Activated CD4-positive, alpha-beta memory T cell treated with anti-CD3 and anti-CD28 coated beads for 36 hours (primary cell): Measurements from ENCODE around the gene TDO2. TPM values are rescaled to one million over a fixed set of nuclear protein-coding genes. Genes with fewer than 3 reads are reported as not detected.

ENCODE experiments used
- CTCF ChIA-PET: fragments of 350-600 bp; sonication (Branson Sonifier 250); formaldehyde crosslinking; loops from one replicate; lab custom pipeline; 2021; ENCODE audit warnings: antibody characterized with exemption, inconsistent platforms; lab: Charles Lee
- POLR2A ChIA-PET: fragments of 350-600 bp; sonication (Branson Sonifier 250); formaldehyde crosslinking; loops from one replicate; lab custom pipeline; 2021; ENCODE audit warnings: antibody characterized with exemption; lab: Charles Lee
- DNase-seq: peaks from one replicate; pipeline ENCODE4 v3.0.0-alpha.2; 2020
- H3K27ac Mint-ChIP-seq: one replicate; pipeline ENCODE4 v1.8.0; 2021; ENCODE audit warnings: mixed read lengths
- H3K27me3 Mint-ChIP-seq: one replicate; pipeline ENCODE4 v1.8.0; 2021; ENCODE audit warnings: mixed read lengths
- H3K36me3 Mint-ChIP-seq: one replicate; pipeline ENCODE4 v1.8.0; 2021; ENCODE audit warnings: mixed read lengths
- H3K4me1 Mint-ChIP-seq: one replicate; pipeline ENCODE4 v1.8.0; 2021; ENCODE audit warnings: low read depth, mixed read lengths
- H3K4me3 Mint-ChIP-seq: one replicate; pipeline ENCODE4 v1.8.0; 2021; ENCODE audit warnings: mild to moderate bottlenecking, mixed read lengths
- H3K9me3 Mint-ChIP-seq: one replicate; pipeline ENCODE4 v1.8.0; 2021; ENCODE audit warnings: mixed read lengths
- intact Hi-C: fragments of 100-400 bp; cut with micrococcal nuclease; formaldehyde crosslinking; loops from one replicate; pipeline ENCODE4 v1.15.1; 2023
- total RNA-seq, 2 experiments: library from RNA; stranded (reverse); gene quantifications; one replicate each; pipeline ENCODE4 v1.2.3, GENCODE V29; 2021

Gene TDO2
- total RNA-seq, result not detected

DNA sequence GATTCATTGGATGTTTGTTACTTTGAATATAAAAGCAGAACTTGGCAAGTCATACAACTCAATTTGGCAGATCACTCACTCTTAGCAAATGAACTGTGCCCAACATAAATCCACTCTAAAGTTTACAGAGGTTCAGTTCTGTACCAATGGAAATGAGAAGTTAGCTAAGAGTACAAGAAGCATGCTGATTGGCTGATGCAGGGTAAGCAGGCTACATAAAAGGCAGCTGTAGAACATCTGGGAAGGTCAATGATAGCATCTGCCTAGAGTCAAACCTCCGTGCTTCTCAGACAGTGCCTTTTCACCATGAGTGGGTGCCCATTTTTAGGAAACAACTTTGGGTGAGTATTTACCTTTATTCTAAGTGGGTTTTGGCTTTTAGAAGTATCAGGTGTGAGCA is at the start of gene TDO2:
Gene TDO2 (plus strand): TSS at position 244 of the 400 bp plus-strand sequence. CDS start 63 bp downstream, at position 307.
- no peaks in the 10 kb centered on the region for H3K36me3 Mint-ChIP-seq
- no peaks in the 10 kb centered on the region for H3K4me1 Mint-ChIP-seq
- H3K27ac Mint-ChIP-seq, result no peak within 1 kb of the TSS
- no peak within 1 kb of the TSS for H3K4me3 Mint-ChIP-seq
- intact Hi-C loops, result no loop called here
- ChIA-PET CTCF (no interaction called here), POLR2A (no interaction called here)
- DNase-seq, result no peak
- H3K27me3 Mint-ChIP-seq, result peaks cover 2% of the 10 kb centered on the region
- peaks cover under 1% of the 10 kb centered on the region for H3K9me3 Mint-ChIP-seq

DNA sequence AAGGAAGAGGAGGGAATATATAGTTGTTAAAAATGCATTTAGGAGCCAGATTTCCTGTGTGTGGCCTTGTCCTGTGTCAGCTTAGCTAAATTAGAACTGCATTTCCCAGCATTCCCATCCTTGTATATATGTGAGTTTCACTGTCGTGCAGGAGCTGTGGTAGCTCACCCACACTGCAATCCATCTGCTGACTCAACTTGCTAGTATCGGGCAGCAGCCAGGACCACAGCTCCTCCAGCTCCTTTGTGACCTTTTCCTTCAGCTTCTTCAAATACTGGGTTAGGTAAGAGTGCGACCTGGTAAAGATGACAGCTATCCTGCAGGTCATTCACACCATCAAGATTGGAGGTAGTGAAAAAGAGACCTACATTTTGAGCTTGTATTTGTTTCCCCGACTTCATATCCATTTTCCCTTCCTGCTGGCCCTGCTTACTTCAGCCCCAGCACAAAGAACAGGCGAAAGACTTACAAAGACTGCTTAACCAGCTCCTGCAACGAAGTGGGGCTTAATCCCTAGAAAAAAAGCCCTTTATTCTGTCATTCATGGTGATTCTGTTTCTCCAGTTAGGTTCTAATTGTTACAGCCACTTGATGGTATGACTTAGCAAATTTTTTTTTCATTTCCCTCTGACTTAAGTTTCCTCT is 48.8 kb upstream of the TDO2 start:
- CTCF ChIA-PET, result no interaction called here
- Mint-ChIP-seq H3K27me3 (no peaks in the 10 kb centered on the region), H3K9me3 (no peaks in the 10 kb centered on the region), H3K4me3 (no peak overlapping the region), H3K4me1 (no peaks in the 10 kb centered on the region), H3K36me3 (no peaks in the 10 kb centered on the region), H3K27ac (no peak overlapping the region)
- no peak for DNase-seq
- intact Hi-C loops, result no loop called here
- POLR2A ChIA-PET, result no interaction called here

DNA sequence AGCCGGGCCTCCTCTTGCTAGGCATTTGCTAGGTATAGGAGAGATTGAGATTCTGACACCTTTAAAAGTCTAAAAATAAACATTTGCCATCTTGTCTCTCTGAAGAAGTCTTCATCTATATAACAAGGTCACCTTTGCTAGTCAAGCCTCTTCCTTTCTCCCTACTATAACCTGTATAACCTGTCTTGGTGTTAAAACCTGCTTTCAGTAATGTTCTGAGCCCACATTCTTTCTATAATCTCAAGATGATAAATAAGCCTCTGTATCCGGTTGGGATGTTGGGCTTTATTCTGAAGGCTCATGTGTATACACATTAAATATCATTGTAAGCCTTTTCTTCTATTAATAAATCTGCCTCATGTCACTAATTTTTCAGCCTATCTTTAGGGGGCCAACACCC is 47.6 kb upstream of the TDO2 start:
- Mint-ChIP-seq H3K36me3 (no peaks in the 10 kb centered on the region), H3K4me3 (no peak overlapping the region), H3K9me3 (no peaks in the 10 kb centered on the region), H3K27me3 (no peaks in the 10 kb centered on the region), H3K27ac (no peak overlapping the region), H3K4me1 (no peaks in the 10 kb centered on the region)
- ChIA-PET POLR2A (no interaction called here), CTCF (no interaction called here)
- no peak for DNase-seq
- intact Hi-C loops, result no loop called here

DNA sequence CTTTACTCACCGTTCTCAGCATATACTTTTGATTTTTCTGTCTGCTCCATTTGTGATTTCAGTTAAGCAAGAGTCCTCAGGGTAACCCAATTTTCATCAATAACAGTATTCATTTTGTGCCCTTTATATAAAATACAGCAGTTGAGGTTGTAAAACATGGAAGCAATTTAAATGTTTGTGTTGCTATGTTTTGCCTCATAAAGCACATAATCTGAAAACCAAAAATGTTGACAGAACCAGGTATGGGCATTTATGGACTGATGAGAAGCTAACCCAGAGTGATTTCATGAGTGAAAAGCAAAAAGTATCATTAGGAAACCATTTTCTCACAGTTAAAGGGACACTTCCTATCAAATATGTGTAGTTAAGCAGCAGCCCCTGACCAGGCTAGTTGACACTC is 37.3 kb upstream of the TDO2 start, which contains the start of gene ASIC5:
Gene ASIC5 (minus strand): TSS at position 101 of the 400 bp plus-strand sequence. CDS start 51 bp downstream, at position 50.
- DNase-seq, result no peak
- Mint-ChIP-seq H3K36me3 (no peaks in the 10 kb centered on the region), H3K4me3 (no peak within 1 kb of the TSS), H3K27me3 (no peaks in the 10 kb centered on the region), H3K9me3 (peaks cover 9% of the 10 kb centered on the region), H3K4me1 (no peaks in the 10 kb centered on the region), H3K27ac (no peak within 1 kb of the TSS)
- ChIA-PET CTCF (no interaction called here), POLR2A (no interaction called here)
- intact Hi-C loops, result no loop called here

DNA sequence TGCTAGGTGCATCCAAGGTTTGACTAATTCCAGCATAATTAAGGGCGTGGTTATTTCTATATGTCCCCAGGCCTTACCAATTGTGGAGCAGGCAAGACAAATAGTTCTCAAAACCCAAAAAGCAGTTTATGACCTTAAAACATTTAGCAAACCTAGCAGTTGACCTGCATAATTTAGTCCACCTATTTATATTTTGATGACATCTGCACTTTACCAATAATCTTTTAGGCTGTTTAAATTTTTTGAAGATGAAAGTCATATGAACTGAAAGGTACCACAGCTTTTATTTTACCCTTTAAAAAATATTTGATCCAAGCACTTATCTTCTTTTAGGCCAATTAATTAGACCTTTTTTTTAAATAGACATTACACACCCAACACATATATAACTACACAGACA is 27.6 kb upstream of the TDO2 start:
- H3K27ac Mint-ChIP-seq, result no peak overlapping the region
- no peaks in the 10 kb centered on the region for H3K27me3 Mint-ChIP-seq
- no peaks in the 10 kb centered on the region for H3K36me3 Mint-ChIP-seq
- no peaks in the 10 kb centered on the region for H3K9me3 Mint-ChIP-seq
- DNase-seq, result no peak
- intact Hi-C loops, result no loop called here
- H3K4me3 Mint-ChIP-seq, result no peak overlapping the region
- CTCF ChIA-PET, result interaction anchor here (0.7 kb wide), 1 partner anchor 11 kb away, joined by 5 read pairs; no protein-coding TSS in a partner anchor
- POLR2A ChIA-PET, result no interaction called here
- H3K4me1 Mint-ChIP-seq, result no peaks in the 10 kb centered on the region

DNA sequence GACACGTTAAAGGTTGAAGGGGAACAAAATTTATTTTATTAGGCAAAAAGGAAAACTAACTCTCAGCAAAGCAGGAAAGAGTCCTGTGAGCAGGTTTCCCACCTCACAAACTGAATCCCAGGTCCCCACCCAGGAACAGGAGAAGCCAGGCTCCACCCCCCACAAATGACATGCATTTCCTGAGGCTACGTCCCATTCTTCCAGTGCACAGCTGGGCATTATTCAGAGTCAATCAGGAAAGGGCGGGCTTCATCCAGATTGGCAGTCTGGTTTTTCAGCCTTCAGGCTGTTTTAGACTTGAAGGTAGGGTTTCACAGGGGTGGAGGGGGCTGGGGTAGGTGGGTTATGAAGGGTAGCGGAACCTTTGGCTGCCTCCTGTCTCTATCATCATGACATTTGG is 25.5 kb upstream of the TDO2 start:
- no peak for DNase-seq
- Mint-ChIP-seq H3K4me1 (no peaks in the 10 kb centered on the region), H3K4me3 (no peak overlapping the region), H3K9me3 (no peaks in the 10 kb centered on the region), H3K36me3 (no peaks in the 10 kb centered on the region), H3K27me3 (no peaks in the 10 kb centered on the region), H3K27ac (no peak overlapping the region)
- CTCF ChIA-PET, result no interaction called here
- POLR2A ChIA-PET, result no interaction called here
- intact Hi-C loops, result no loop called here

DNA sequence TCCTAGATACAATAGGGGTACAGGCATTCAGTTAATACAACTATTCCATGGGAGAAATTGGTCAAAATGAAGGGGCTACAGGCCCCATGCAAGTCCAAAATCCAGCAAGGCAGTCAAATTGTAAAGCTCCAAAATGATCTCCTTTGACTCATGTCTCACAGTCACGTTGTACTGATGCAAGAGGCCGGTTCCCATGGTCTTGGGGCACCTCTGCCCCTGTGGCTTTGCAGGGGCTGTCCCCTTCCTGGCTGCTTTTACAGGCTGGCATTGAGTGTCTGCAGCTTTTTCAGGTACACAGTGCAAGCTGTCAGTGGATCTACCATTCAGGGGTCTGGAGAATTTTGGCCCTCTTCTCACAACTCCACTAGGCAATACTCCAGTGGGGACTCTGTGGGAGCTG is 24.9 kb upstream of the TDO2 start:
- Mint-ChIP-seq H3K9me3 (no peaks in the 10 kb centered on the region), H3K4me3 (no peak overlapping the region), H3K27ac (no peak overlapping the region), H3K4me1 (no peaks in the 10 kb centered on the region), H3K36me3 (no peaks in the 10 kb centered on the region), H3K27me3 (no peaks in the 10 kb centered on the region)
- intact Hi-C loops, result no loop called here
- no peak for DNase-seq
- CTCF ChIA-PET, result no interaction called here
- POLR2A ChIA-PET, result no interaction called here

DNA sequence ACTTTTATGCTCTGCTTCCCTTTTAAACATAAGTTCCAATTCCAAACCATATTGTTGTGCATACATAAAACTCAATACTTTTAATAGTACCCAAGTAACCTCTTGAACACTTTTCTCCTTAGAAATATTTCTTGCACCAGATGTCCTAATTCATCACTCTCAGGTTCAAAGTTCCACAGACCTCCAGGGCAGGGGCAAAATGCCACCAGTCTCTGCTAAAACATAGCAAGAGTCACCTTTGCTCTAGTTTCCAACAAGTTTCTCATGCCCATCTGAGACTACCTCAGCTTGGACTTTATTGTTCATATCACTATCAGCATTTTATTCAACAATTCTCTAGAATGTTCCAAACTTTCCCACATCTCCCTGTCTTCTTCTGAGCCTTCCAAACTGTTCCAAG is 23.7 kb upstream of the TDO2 start:
- intact Hi-C loops, result no loop called here
- POLR2A ChIA-PET, result no interaction called here
- H3K27ac Mint-ChIP-seq, result no peak overlapping the region
- no peak overlapping the region for H3K4me3 Mint-ChIP-seq
- CTCF ChIA-PET, result no interaction called here
- no peaks in the 10 kb centered on the region for H3K4me1 Mint-ChIP-seq
- no peaks in the 10 kb centered on the region for H3K36me3 Mint-ChIP-seq
- no peaks in the 10 kb centered on the region for H3K9me3 Mint-ChIP-seq
- no peak for DNase-seq
- H3K27me3 Mint-ChIP-seq, result no peaks in the 10 kb centered on the region

DNA sequence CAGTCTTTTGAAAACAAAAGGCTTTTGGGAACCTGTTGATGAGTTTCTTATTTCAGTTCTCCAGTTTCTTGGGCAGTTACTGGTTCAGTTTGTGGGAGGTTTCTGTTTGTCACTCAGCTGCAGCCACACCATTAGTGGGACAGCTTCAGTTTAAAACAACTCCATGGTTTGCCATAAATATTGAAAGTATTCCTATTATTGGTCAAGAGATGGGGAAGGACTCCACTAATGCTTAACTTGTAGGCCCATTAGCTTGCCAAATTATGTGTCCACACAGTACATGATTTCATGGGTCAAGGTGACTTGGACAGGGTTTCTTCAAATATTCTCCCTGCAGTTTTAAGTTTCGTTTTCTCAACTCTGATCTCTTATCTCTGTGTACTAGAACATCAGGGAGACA is 21.9 kb upstream of the TDO2 start:
- Mint-ChIP-seq H3K4me3 (no peak overlapping the region), H3K27ac (no peak overlapping the region), H3K27me3 (no peaks in the 10 kb centered on the region), H3K36me3 (no peaks in the 10 kb centered on the region), H3K4me1 (no peaks in the 10 kb centered on the region), H3K9me3 (no peaks in the 10 kb centered on the region)
- intact Hi-C loops, result no loop called here
- CTCF ChIA-PET, result interaction anchor here (0.9 kb wide), 1 partner anchor 36 kb away, joined by 3 read pairs; no protein-coding TSS in a partner anchor
- POLR2A ChIA-PET, result no interaction called here
- DNase-seq, result no peak

DNA sequence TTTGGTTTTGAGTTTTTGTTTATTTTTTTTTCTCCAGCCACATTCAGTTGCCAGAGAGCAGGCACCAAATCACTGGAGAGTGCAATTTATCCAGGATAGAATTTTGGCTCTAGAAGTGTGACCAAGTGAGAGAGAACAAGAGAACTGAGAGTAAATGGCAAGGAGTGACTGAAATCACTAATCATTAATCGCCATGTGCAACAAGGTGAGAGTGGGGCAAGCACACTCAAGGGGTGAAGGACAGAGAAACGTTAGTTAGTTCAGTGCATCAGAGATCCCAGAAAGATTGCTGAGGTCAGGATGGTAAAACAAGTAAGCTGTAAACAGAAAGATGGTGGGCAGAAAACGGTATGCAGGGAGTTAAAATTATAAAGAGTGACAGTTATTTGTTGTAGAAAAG is 19.6 kb upstream of the TDO2 start:
- ChIA-PET POLR2A (no interaction called here), CTCF (no interaction called here)
- intact Hi-C loops, result no loop called here
- H3K27ac Mint-ChIP-seq, result no peak overlapping the region
- H3K36me3 Mint-ChIP-seq, result no peaks in the 10 kb centered on the region
- no peak overlapping the region for H3K4me3 Mint-ChIP-seq
- H3K9me3 Mint-ChIP-seq, result no peaks in the 10 kb centered on the region
- DNase-seq, result no peak
- H3K4me1 Mint-ChIP-seq, result no peaks in the 10 kb centered on the region
- H3K27me3 Mint-ChIP-seq, result no peaks in the 10 kb centered on the region

DNA sequence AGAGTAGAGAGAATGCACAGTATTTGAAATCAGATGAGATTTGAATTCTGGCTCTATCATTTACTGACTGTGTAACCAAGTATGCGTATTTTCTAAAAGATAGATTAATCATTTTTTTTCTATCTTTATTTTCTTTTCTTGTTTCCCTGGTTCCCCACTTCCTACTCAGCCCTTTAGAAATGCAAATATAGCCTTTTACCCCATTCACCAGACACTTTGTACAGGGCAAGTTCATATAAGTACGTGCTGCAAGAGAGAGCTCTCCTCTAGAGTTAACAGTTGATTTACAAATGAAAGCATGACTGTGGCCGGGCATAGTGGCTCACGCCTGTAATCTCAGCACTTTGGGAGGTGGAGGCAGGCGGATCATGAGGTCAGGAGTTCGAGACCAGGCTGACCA is 17.8 kb upstream of the TDO2 start:
- Mint-ChIP-seq H3K27ac (no peak overlapping the region), H3K27me3 (peaks cover 5% of the 10 kb centered on the region), H3K4me3 (no peak overlapping the region), H3K9me3 (no peaks in the 10 kb centered on the region), H3K4me1 (no peaks in the 10 kb centered on the region), H3K36me3 (no peaks in the 10 kb centered on the region)
- intact Hi-C loops, result no loop called here
- no peak for DNase-seq
- POLR2A ChIA-PET, result no interaction called here
- CTCF ChIA-PET, result no interaction called here

DNA sequence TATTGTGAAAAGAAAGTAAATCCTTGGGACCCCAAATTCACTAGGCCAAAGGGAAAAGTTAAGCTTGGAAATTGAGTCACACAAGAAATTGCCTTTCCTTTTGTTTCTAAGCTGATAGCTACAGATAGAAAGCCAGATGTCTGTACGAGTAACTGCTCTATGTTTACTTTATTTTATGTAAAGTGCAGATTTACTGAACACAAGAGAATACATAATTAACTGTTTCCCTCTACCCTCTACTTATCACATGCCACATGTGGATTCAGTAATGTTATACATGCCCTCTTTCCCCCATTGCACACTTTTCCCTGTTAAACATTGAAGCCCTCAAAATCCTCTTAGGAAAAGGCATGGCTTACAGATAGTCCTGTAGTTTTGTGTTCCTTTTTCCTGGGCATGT is 16.5 kb upstream of the TDO2 start:
- Mint-ChIP-seq H3K4me3 (no peak overlapping the region), H3K27me3 (peaks cover 10% of the 10 kb centered on the region), H3K9me3 (no peaks in the 10 kb centered on the region), H3K27ac (no peak overlapping the region), H3K4me1 (no peaks in the 10 kb centered on the region), H3K36me3 (no peaks in the 10 kb centered on the region)
- intact Hi-C loops, result no loop called here
- ChIA-PET POLR2A (no interaction called here), CTCF (no interaction called here)
- no peak for DNase-seq

DNA sequence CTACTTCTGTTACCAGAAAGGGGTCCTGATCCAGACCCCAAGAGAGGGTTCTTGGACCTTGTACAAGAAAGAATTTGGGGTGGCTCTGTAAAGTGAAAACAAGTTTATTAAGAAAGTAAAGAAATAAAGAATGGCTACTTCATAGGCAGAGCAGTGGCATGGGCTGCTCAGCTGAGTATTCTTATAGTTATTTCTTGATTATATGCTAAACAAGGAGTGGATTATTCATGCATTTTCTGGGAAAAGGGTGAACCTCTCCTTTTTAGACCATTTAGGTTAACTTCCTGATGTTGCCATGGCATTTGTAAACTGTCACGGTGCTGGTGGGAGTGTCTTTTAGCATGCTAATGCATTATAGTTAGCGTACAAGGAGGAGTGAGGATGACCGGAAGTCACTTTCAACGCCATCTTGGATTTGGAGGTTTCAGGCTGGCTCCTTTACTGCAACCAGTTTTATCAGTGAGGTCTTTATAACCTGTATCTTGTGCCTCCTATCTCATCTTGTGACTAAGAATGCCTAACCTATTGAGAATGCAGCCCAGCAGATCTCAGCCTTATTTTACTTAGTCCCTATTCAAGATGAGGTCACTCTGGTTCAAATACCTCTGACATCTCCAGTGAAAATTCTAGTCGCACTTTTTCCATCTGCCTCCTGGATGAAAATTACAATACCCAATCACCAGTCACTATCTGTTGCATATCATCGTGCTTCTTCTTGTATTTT is 15.5 kb upstream of the TDO2 start:
- ChIA-PET CTCF (no interaction called here), POLR2A (no interaction called here)
- Mint-ChIP-seq H3K27me3 (peaks cover 10% of the 10 kb centered on the region), H3K27ac (no peak overlapping the region), H3K4me1 (no peaks in the 10 kb centered on the region), H3K36me3 (no peaks in the 10 kb centered on the region), H3K4me3 (no peak overlapping the region), H3K9me3 (no peaks in the 10 kb centered on the region)
- intact Hi-C loops, result no loop called here
- DNase-seq, result no peak
